GM12878 (cell line): Measurements from ENCODE around the gene GSE1.

Experiments used
- CREM ChIP-seq: IDR thresholded peaks from 2 replicates; pipeline ENCODE4 v1.6.1; 2014; ENCODE audit warnings: antibody characterized with exemption, low read depth
- CTCF ChIP-seq, 3 experiments: IDR thresholded peaks in 2 of 3; conservative IDR thresholded peaks in 1 of 3; 2 replicates each; pipeline ENCODE4 v1.5.1; 2011; ENCODE audit warnings: low read depth in 3 of 3, low read length in 3 of 3, mild to moderate bottlenecking in 3 of 3, control low read depth in 2 of 3, moderate library complexity in 2 of 3, inconsistent platforms in 1 of 3, mixed read lengths in 1 of 3; ENCODE audit not compliant: control insufficient read depth in 2 of 3, insufficient read depth in 1 of 3; ENCODE audit errors: extremely low read depth in 1 of 3
- KAT2A ChIP-seq: conservative IDR thresholded peaks from 2 replicates; pipeline ENCODE4 v1.6.1; 2011; ENCODE audit warnings: low read depth, low read length; ENCODE audit not compliant: control insufficient read depth
- SUZ12 ChIP-seq: fragments of 200-600 bp; sonication (generic); IDR thresholded peaks from one replicate; pipeline ENCODE4 v1.6.1; 2018; ENCODE audit warnings: antibody characterized with exemption, mild to moderate bottlenecking; ENCODE audit not compliant: unreplicated experiment

- TF ChIP-seq CTCF (IDR thresholded peaks at IDR 0.05 in 2 of 3, conservative IDR thresholded peaks at IDR 0.05 in 1 of 3; ENCODE audit: control insufficient read depth in 2 of 3, extremely low read depth in 1 of 3, insufficient read depth in 1 of 3, low read depth in 3 of 3, low read length in 3 of 3) = no peak
- no peak for TF ChIP-seq CREM
- no peak for TF ChIP-seq KAT2A
- TF ChIP-seq SUZ12 = no peak
These were observed 13.0 kb upstream of the GSE1 start for GRCh38 chr16:85600078-85600477.
